ENCODE results near the gene YTHDF2.

GRCh38 chr1:28716336-28716735 is 20.4 kb upstream of the YTHDF2 start:
- no peak for TF ChIP-seq ZBTB7A (tag by site-specific recombination; IDR thresholded peaks at IDR 0.05; ENCODE audit: low read depth)
- TF ChIP-seq CTCF (tag by site-specific recombination; IDR thresholded peaks at IDR 0.05): no peak
- no peak for TF ChIP-seq TCF7L2 (IDR thresholded peaks at IDR 0.05; ENCODE audit: borderline replicate concordance, low read depth, low read length)
- no peak for TF ChIP-seq GLI4 (tag by site-specific recombination; IDR thresholded peaks at IDR 0.05)
- TF ChIP-seq HIC1 (tag by site-specific recombination; IDR thresholded peaks at IDR 0.05): no peak
- TF ChIP-seq ZBTB21 (tag by site-specific recombination; IDR thresholded peaks at IDR 0.05): no peak
- no peak for TF ChIP-seq ZNF292 (tag by site-specific recombination; IDR thresholded peaks at IDR 0.05; ENCODE audit: borderline replicate concordance, low read depth)
- no peak for TF ChIP-seq ZSCAN5A (tag by site-specific recombination; IDR thresholded peaks at IDR 0.05)
